ENCODE results near the gene NR5A2. TPM values are rescaled to one million over a fixed set of nuclear protein-coding genes. Genes with fewer than 3 reads are reported as not detected.
A peak's percentile ranks its signal among the peaks of the same experiment; 100 is the strongest.

Gene NR5A2
- total RNA-seq, 1 donor from 2014 or later, result 12.7 TPM

DNA sequence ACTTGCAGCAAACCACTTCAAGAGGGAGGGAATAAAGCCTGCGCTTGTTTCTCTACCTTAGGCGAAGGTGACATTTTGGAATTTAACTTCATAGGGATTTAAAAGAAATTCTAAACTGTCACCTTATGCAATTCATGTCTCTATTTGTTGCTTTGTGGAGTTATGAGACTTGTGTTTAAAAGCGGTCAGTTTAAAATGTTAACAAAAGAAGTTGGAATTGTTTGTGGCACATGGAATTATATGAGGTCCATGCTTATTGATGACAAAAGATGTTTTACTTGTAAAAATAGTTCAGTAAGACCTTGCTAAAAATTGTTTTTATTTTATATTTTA, 15.8 kb downstream of the NR5A2 start:
- intact Hi-C loops (cut with DNase I), result no loop called here
- Histone ChIP-seq H3K4me3 (peak overlapping the region; percentile 33 to 35), H3K4me1 (peaks cover 9 to 11% of the 10 kb centered on the region in 2 donors), H3K9me3 (no peaks in the 10 kb centered on the region), H3K27ac (no peak overlapping the region), H3K36me3 (no peaks in the 10 kb centered on the region), H3K27me3 (peaks cover 9% of the 10 kb centered on the region)
- no peak for DNase-seq (ENCODE audit: low spot score in 2 of 2)
- TF ChIP-seq, protein P1, sequence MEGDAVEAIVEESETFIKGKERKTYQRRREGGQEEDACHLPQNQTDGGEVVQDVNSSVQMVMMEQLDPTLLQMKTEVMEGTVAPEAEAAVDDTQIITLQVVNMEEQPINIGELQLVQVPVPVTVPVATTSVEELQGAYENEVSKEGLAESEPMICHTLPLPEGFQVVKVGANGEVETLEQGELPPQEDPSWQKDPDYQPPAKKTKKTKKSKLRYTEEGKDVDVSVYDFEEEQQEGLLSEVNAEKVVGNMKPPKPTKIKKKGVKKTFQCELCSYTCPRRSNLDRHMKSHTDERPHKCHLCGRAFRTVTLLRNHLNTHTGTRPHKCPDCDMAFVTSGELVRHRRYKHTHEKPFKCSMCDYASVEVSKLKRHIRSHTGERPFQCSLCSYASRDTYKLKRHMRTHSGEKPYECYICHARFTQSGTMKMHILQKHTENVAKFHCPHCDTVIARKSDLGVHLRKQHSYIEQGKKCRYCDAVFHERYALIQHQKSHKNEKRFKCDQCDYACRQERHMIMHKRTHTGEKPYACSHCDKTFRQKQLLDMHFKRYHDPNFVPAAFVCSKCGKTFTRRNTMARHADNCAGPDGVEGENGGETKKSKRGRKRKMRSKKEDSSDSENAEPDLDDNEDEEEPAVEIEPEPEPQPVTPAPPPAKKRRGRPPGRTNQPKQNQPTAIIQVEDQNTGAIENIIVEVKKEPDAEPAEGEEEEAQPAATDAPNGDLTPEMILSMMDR (IDR thresholded peaks at IDR 0.05), result no peak

- peaks cover 0 to 4% of the 10 kb centered on the region in 2 donors for H3K4me1 ChIP-seq
- no peak for DNase-seq (ENCODE audit: low spot score in 2 of 2)
- H3K36me3 ChIP-seq, result no peaks in the 10 kb centered on the region
- H3K27me3 ChIP-seq, result peaks cover 9% of the 10 kb centered on the region
- intact Hi-C loops (cut with DNase I), result no loop called here
- no peak overlapping the region for H3K27ac ChIP-seq
- H3K4me3 ChIP-seq, result no peak overlapping the region
- TF ChIP-seq, protein P1 (IDR thresholded peaks at IDR 0.05), result no peak
- no peaks in the 10 kb centered on the region for H3K9me3 ChIP-seq
These were observed 18.6 kb downstream of the NR5A2 start for GRCh38 chr1:200046115-200046514.

DNA sequence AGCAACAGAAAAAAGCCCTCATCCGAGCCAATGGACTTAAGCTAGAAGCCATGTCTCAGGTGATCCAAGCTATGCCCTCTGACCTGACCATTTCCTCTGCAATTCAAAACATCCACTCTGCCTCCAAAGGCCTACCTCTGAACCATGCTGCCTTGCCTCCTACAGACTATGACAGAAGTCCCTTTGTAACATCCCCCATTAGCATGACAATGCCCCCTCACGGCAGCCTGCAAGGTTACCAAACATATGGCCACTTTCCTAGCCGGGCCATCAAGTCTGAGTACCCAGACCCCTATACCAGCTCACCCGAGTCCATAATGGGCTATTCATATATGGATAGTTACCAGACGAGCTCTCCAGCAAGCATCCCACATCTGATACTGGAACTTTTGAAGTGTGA, 20.7 kb downstream of the NR5A2 start:
- no peak overlapping the region for H3K4me3 ChIP-seq
- H3K4me1 ChIP-seq, result no peaks in the 10 kb centered on the region
- no peak overlapping the region for H3K27ac ChIP-seq
- H3K27me3 ChIP-seq, result peaks cover 1% of the 10 kb centered on the region
- H3K9me3 ChIP-seq, result no peaks in the 10 kb centered on the region
- TF ChIP-seq, protein P1 (IDR thresholded peaks at IDR 0.05), result no peak
- intact Hi-C loops (cut with DNase I), result no loop called here
- no peak for DNase-seq (ENCODE audit: low spot score in 2 of 2)
- no peaks in the 10 kb centered on the region for H3K36me3 ChIP-seq

DNA sequence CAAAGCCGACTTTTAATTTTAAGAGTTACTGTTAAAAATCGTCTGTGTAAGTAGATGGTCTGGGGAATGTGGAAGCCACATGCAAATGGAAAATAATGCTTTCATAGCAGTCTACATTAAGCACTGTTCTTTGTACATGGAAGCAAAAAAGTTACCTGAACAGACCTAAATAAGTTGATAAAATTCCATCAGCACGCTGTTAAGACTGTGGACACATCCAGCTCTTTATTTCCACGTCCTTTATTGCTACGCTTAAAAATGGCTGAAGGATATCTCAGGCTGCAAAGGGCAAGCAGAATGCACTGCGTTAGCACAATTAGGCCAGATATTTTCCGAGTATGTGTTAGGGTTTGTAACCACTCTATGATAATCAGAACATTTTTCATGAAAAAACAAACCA, 22.3 kb downstream of the NR5A2 start:
- DNase-seq (ENCODE audit: low spot score in 2 of 2), result no peak
- no peak overlapping the region for H3K27ac ChIP-seq
- no peaks in the 10 kb centered on the region for H3K27me3 ChIP-seq
- TF ChIP-seq, protein P1 (IDR thresholded peaks at IDR 0.05), result no peak
- no peaks in the 10 kb centered on the region for H3K36me3 ChIP-seq
- no peaks in the 10 kb centered on the region for H3K4me1 ChIP-seq
- intact Hi-C loops (cut with DNase I), result no loop called here
- no peak overlapping the region for H3K4me3 ChIP-seq
- H3K9me3 ChIP-seq, result no peaks in the 10 kb centered on the region

DNA sequence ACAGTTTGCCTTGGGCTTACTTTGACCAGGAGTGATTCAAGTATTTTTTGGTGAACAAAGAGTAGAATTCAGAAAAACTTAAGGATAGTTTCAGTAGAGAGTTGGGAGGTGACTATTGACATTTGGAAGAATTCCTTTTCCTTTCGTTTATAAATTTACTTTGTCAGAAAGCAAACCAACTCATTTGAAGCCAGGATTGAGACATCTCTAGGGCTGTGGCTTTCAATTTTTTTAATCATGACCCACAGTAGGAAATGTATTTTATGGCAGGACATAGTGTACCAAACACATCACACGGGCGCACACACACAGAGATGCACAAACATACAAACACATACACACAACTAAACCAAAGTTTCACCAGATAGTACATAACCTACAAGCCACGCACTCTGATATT, 24.1 kb downstream of the NR5A2 start:
- H3K9me3 ChIP-seq, result no peaks in the 10 kb centered on the region
- no peak overlapping the region for H3K27ac ChIP-seq
- DNase-seq (ENCODE audit: low spot score in 2 of 2), result no peak
- H3K4me3 ChIP-seq, result no peak overlapping the region
- TF ChIP-seq, protein P1 (IDR thresholded peaks at IDR 0.05), result no peak
- no peaks in the 10 kb centered on the region for H3K27me3 ChIP-seq
- no peaks in the 10 kb centered on the region for H3K4me1 ChIP-seq
- intact Hi-C loops (cut with DNase I), result no loop called here
- no peaks in the 10 kb centered on the region for H3K36me3 ChIP-seq

DNA sequence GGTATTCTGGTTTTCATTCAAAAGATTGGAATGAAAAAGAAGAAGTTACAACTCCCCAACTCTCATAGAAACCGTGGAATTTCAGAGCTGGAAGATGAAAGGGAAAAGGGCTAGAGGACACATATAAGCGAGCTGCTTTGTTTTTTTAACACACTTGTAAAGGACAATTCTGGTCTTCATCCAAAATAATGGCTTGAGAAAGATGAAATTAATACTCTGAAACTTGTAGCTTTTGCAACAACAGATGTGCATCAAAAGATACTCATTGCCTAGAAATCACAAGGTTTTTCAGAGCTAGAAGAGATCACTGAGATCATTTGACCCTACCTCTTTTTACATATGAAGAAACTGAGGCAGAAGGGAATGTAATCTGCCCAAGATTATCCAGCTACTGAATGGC, 25.6 kb downstream of the NR5A2 start:
- Histone ChIP-seq H3K4me1 (no peaks in the 10 kb centered on the region), H3K27me3 (no peaks in the 10 kb centered on the region), H3K4me3 (no peak overlapping the region), H3K9me3 (no peaks in the 10 kb centered on the region), H3K36me3 (no peaks in the 10 kb centered on the region), H3K27ac (no peak overlapping the region)
- DNase-seq (ENCODE audit: low spot score in 2 of 2), result no peak
- TF ChIP-seq, protein P1 (IDR thresholded peaks at IDR 0.05), result no peak
- intact Hi-C loops (cut with DNase I), result no loop called here

Data from ascending aorta (tissue), 2 donors.